ENCODE measurements around the gene PDE2A. TPM values are rescaled to one million over a fixed set of nuclear protein-coding genes. Genes with fewer than 3 reads are reported as not detected.

Gene PDE2A
- polyA plus RNA-seq, 3 donors, result 17.1 to 21.1 (median 17.9) TPM

DNA sequence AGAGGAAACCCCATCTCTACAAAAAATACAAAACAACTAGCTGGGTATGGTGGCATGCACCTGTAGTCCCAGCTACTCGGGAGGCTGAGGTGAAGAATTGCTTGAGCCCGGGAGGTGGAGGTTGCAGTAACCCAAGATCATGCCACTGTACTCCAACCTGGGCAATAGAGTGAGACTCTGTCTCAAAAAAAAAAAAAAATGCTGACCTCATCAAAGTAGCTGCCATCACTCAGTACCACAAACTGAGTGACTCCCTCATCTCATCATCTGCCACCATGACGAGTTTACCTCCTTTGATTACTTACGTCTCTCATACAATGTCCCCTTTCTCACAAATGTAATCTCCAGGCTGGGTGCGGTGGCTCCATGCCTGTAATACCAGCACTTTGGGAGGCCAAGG, 122.7 kb downstream of the PDE2A start:
- no peak for DNase-seq (ENCODE audit: extremely low read depth in 1 of 11, low read depth in 9 of 11, low spot score in 4 of 11)

DNA sequence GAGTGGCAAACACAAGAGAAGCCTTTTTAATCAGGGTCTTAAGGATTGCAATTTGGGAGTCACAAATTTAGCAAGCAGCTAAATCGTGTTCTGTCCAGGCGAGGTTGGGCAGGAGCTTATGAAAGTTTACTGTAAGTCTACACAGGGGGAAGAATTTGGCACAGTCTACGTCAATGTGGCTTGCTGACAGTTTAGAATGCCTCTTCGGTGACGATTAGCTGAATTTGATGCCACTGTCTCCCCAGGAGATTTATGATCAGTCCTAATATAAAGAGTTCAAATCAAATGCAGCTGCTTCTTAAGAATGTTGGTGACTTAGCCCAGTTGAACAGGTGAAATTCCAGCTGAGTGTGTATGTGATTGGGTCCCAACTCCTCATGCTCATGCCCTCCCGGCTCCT, 125.8 kb downstream of the PDE2A start:
- no peak for DNase-seq (ENCODE audit: extremely low read depth in 1 of 11, low read depth in 9 of 11, low spot score in 4 of 11)

- no peak for DNase-seq (ENCODE audit: extremely low read depth in 1 of 11, low read depth in 9 of 11, low spot score in 4 of 11)
These were observed 127.4 kb downstream of the PDE2A start for GRCh38 chr11:72546866-72547265.

DNA sequence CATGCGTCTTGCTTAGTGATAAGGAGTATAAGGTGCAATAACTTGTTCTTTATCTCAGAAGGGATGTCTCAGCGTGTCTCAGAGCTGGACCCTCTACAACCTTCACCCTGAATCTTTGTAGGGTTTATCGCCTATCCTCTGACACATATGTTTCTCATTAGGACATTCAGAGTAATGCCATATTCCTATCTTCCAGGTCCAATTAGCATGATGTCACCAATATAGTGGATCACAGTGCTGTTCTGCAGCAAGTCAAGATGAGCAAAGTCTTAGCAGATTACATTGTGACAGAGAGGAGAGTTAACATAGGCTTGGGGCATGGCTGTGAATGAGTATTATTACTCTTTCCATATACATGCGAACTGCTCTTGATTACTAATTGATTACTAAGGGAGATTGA, 129.6 kb downstream of the PDE2A start:
- DNase-seq (ENCODE audit: extremely low read depth in 1 of 11, low read depth in 9 of 11, low spot score in 4 of 11), result no peak

DNA sequence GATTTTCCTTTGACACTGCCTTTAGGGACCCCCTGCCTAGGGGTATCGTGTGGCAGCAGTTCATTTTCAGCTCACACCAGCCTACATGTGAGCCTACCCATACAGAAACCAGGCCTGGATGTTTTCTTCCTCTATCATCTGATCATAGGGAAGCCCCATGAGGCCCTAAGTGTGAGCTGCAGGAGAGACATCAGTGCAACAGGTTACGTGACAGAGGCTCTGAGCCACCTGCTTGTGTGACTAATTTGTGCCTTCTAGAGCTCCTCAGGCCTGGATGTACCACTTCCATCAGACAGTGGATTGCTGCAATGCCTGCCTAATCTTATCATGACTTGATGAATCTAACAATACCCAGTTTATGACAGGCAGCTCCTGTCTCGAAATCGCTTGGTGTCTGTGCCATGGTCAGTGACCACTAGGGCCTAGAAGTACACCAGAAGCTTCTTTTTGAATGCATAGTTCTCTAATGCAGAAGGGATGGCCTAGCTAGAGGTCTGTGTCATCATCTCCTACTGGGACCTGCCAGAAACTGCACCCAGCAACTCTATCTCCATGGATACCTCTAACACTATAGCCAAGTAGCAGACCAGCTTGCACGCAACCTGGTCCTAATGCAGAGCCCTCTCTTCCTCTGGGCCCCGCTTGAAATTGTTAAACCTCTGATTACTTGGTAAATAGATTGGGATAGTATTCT, 130.2 kb downstream of the PDE2A start:
- no peak for DNase-seq (ENCODE audit: extremely low read depth in 1 of 11, low read depth in 9 of 11, low spot score in 4 of 11)

GRCh38 chr11:72541257-72541974, 132.8 kb downstream of the PDE2A start:
- DNase-seq (ENCODE audit: extremely low read depth in 1 of 11, low read depth in 9 of 11, low spot score in 4 of 11), result no peak

DNA sequence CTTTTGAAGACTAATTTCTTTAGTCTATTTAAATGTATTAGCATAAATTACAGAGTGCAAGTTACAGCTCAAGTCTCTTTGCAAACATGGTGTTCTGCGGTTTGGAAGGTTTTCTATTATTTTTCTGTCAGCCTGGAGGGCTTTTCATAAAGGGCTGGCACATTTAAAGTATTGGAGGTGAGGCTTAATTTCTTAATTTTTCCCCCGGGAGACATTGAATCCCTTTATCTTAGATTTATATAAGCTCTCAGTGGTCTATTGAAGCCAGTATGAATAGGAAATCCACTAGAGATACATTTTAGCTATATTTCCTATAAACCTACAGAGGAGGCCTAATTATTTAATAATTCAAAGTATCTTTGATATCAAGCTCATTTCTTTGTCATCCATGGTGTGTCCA, 137.2 kb downstream of the PDE2A start:
- no peak for DNase-seq (ENCODE audit: extremely low read depth in 1 of 11, low read depth in 9 of 11, low spot score in 4 of 11)

DNA sequence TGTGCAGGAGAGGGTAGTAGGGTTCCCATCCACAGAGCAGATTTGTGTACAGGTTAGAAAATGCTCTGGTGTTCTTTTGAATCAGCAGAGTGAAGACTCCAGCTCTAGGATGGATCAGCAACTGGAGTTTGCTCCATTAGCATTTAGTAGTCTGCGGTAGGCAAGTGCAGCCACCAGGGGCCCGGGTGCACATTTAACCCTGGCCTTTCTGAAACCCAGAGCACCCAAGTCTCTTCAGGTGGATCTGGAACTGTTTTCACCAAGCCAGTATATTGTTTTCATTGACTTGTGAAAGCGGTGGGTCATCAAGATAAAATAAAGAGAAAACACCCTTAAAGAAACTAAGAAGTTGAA, 139.1 kb downstream of the PDE2A start:
- DNase-seq (ENCODE audit: extremely low read depth in 1 of 11, low read depth in 9 of 11, low spot score in 4 of 11), result no peak

GRCh38 chr11:72534371-72535193, 139.6 kb downstream of the PDE2A start:
- no peak for DNase-seq (ENCODE audit: extremely low read depth in 1 of 11, low read depth in 9 of 11, low spot score in 4 of 11)

- no peak for DNase-seq (ENCODE audit: extremely low read depth in 1 of 11, low read depth in 9 of 11, low spot score in 4 of 11)
These were observed 145.2 kb downstream of the PDE2A start for GRCh38 chr11:72529068-72529467.

- DNase-seq (ENCODE audit: extremely low read depth in 1 of 11, low read depth in 9 of 11, low spot score in 4 of 11), result no peak
These were observed 146.1 kb downstream of the PDE2A start for GRCh38 chr11:72528121-72528520.

Other genes starting within 250 kb of the PDE2A start
- 10 to 100 TPM; 10.9 to 14.8 (median 12.6) TPM for gene CLPB, start 239.9 kb downstream of the PDE2A start, polyA plus RNA-seq (ENCODE audit: insufficient read length in 3 of 3)
- 10 to 100 TPM; 59.6 to 89.1 (median 85.3) TPM for gene ARAP1, start 78.0 kb upstream of the PDE2A start, polyA plus RNA-seq (ENCODE audit: insufficient read length in 3 of 3)
- 10 to 100 TPM; 60.0 to 85.1 (median 80.7) TPM for gene STARD10, start 119.6 kb upstream of the PDE2A start, polyA plus RNA-seq (ENCODE audit: insufficient read length in 3 of 3)
- 10 to 100 TPM; 31.0 to 54.8 (median 32.1) TPM for gene ATG16L2, start 140.0 kb upstream of the PDE2A start, polyA plus RNA-seq (ENCODE audit: insufficient read length in 3 of 3)

Data from renal cortex interstitium (tissue), 11 donors.